ENCODE measurements around the gene EIF2AK3. TPM values are rescaled to one million over a fixed set of nuclear protein-coding genes. Genes with fewer than 3 reads are reported as not detected.

Gene EIF2AK3
- total and polyA plus RNA-seq, 2 of the 4 experiments (the other 2 are of a cell fraction): 7.9 to 22.8 TPM

DNA sequence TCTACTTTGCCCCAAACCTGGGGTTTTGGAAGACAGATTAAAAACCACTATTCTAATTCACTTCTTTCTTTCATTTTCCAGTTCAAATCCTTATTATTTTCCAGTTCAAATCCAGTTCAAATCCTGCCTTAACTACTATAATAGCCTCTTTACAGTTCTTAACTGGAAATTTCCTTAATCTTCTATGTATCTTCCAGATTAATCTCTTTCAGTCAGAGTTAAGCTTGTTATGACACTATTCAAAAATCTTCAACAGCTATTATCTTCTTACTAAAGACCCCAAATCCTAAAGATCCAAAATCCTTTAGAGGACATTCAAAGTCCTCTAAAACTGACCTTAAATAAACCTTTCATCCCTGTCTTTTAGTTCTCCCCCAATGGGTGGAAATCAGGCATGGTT, 30.1 kb downstream of the EIF2AK3 start:
- POLR2A ChIA-PET (ENCODE audit: unreplicated experiment): no interaction called here
- DNase-seq (no peak), ATAC-seq (ENCODE audit: low read depth) (no peak)
- H3K4me2 ChIP-seq (ENCODE audit: low read depth, low read length): no peak overlapping the region
- H3K27me3 ChIP-seq (ENCODE audit: control insufficient read depth, insufficient read depth, low read length): no peaks in the 10 kb centered on the region
- peaks cover 12 to 34% of the 10 kb centered on the region in 2 experiments for H3K79me1 ChIP-seq (ENCODE audit: low read depth in 1 of 2, low read length in 2 of 2)
- peaks cover 3% of the 10 kb centered on the region; the same call in 1 of the 2 replicates for H3K9me1 ChIP-seq (ENCODE audit: insufficient read depth, low read length)
- H3K4ac ChIP-seq (ENCODE audit: low read depth, low read length): no peak overlapping the region
- BruUV-seq (replicated peaks): no TSS peak
- CTCF ChIA-PET: no interaction called here
- H4K8ac ChIP-seq (ENCODE audit: low read depth in 2 of 2, low read length in 2 of 2): no peak overlapping the region
- no peak overlapping the region for H3K4me3 ChIP-seq (ENCODE audit: insufficient read depth, low read depth, low read length)
- H4K91ac ChIP-seq (ENCODE audit: insufficient read depth, low read depth, low read length): no peak overlapping the region
- H2BK15ac ChIP-seq (ENCODE audit: low read depth, low read length): no peak overlapping the region
- H3K23ac ChIP-seq (ENCODE audit: low read depth, low read length): no peak overlapping the region
- H2AK5ac ChIP-seq (ENCODE audit: low read depth, low read length): no peak overlapping the region
- no peak overlapping the region for H2BK20ac ChIP-seq (ENCODE audit: low read depth, low read length)
- H2AK9ac ChIP-seq (replicated peaks; ENCODE audit: low read depth, low read length, poor library complexity): no peak overlapping the region
- H3K27ac ChIP-seq (ENCODE audit: insufficient read depth, low read length): no peak overlapping the region
- H3K56ac ChIP-seq (ENCODE audit: extremely low read depth, insufficient read depth, low read length): no peak overlapping the region
- no peaks in the 10 kb centered on the region for H3K9me3 ChIP-seq (ENCODE audit: control insufficient read depth, insufficient read depth, low read length)
- in situ Hi-C loops (cut with MboI; ENCODE audit: low sequenced_read_pairs): no loop called here
- H2AFZ ChIP-seq (replicated peaks; ENCODE audit: low read length, poor library complexity): no peak overlapping the region
- peaks cover 11% of the 10 kb centered on the region; the same call in 1 of the 2 replicates for H4K20me1 ChIP-seq (ENCODE audit: insufficient read depth, low read length)
- H3K14ac ChIP-seq (replicated peaks; ENCODE audit: low read depth, low read length): no peak overlapping the region
- no peak overlapping the region for H3K9ac ChIP-seq (ENCODE audit: low read depth, low read length)
- H2BK5ac ChIP-seq (ENCODE audit: low read depth, low read length, poor library complexity, severe bottlenecking): no peak overlapping the region
- peaks cover 4% of the 10 kb centered on the region; the same call in 1 of the 2 replicates for H3K4me1 ChIP-seq (ENCODE audit: control insufficient read depth, insufficient read depth, low read length)
- H3K18ac ChIP-seq (ENCODE audit: low read depth, low read length): no peak overlapping the region
- intact Hi-C loops (cut with micrococcal nuclease): loop anchor here (5.0 kb wide), 1 partner anchor 1850 kb away; no protein-coding TSS in a partner anchor
- peaks cover 11% of the 10 kb centered on the region for H3K36me3 ChIP-seq (ENCODE audit: control insufficient read depth, insufficient read depth, low read length)
- TF ChIP-seq CEBPB (IDR thresholded peaks at IDR 0.05; ENCODE audit: low read depth, low read length) (no peak), RCOR1 (IDR thresholded peaks at IDR 0.05; ENCODE audit: insufficient replicate concordance, low read length) (no peak), MAFK (IDR thresholded peaks at IDR 0.05; ENCODE audit: low read depth, low read length) (no peak), CHD1 (IDR thresholded peaks at IDR 0.05; ENCODE audit: low read depth, low read length) (no peak), SMC3 (IDR thresholded peaks at IDR 0.05; ENCODE audit: low read depth, low read length) (no peak), POLR2A (IDR thresholded peaks at IDR 0.05; ENCODE audit: low read depth, low read length) (no peak), FOS (IDR thresholded peaks at IDR 0.05; ENCODE audit: low read depth, low read length) (no peak), RAD21 (IDR thresholded peaks at IDR 0.05; ENCODE audit: low read length) (no peak), NFE2L2 (IDR thresholded peaks at IDR 0.05; ENCODE audit: low read depth, low read length) (no peak)
- TF ChIP-seq, protein P1, sequence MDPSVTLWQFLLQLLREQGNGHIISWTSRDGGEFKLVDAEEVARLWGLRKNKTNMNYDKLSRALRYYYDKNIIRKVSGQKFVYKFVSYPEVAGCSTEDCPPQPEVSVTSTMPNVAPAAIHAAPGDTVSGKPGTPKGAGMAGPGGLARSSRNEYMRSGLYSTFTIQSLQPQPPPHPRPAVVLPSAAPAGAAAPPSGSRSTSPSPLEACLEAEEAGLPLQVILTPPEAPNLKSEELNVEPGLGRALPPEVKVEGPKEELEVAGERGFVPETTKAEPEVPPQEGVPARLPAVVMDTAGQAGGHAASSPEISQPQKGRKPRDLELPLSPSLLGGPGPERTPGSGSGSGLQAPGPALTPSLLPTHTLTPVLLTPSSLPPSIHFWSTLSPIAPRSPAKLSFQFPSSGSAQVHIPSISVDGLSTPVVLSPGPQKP (IDR thresholded peaks at IDR 0.05; ENCODE audit: borderline replicate concordance, low read depth, low read length): no peak
- TF ChIP-seq, protein P2, sequence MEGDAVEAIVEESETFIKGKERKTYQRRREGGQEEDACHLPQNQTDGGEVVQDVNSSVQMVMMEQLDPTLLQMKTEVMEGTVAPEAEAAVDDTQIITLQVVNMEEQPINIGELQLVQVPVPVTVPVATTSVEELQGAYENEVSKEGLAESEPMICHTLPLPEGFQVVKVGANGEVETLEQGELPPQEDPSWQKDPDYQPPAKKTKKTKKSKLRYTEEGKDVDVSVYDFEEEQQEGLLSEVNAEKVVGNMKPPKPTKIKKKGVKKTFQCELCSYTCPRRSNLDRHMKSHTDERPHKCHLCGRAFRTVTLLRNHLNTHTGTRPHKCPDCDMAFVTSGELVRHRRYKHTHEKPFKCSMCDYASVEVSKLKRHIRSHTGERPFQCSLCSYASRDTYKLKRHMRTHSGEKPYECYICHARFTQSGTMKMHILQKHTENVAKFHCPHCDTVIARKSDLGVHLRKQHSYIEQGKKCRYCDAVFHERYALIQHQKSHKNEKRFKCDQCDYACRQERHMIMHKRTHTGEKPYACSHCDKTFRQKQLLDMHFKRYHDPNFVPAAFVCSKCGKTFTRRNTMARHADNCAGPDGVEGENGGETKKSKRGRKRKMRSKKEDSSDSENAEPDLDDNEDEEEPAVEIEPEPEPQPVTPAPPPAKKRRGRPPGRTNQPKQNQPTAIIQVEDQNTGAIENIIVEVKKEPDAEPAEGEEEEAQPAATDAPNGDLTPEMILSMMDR (conservative IDR thresholded peaks at IDR 0.05; ENCODE audit: low read depth, low read length): no peak
- TF ChIP-seq, protein P3, sequence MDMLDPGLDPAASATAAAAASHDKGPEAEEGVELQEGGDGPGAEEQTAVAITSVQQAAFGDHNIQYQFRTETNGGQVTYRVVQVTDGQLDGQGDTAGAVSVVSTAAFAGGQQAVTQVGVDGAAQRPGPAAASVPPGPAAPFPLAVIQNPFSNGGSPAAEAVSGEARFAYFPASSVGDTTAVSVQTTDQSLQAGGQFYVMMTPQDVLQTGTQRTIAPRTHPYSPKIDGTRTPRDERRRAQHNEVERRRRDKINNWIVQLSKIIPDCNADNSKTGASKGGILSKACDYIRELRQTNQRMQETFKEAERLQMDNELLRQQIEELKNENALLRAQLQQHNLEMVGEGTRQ (IDR thresholded peaks at IDR 0.05; ENCODE audit: low read depth, low read length): no peak
- dilution Hi-C loops (cut with HindIII; ENCODE audit: low sequenced_read_pairs, unreplicated experiment): no loop called here
- H4K5ac ChIP-seq (ENCODE audit: low read depth, low read length): no peak overlapping the region
- no peak overlapping the region for H2BK120ac ChIP-seq (ENCODE audit: low read depth, low read length)
